ENCODE data around the gene DNAJC16.

Gene DNAJC16

GRCh38 chr1:15618077-15618654 lies 91.5 kb downstream of the DNAJC16 start:
- in situ Hi-C loops (cut with HindIII; ENCODE audit: low sequenced_read_pairs) = no loop called here
- TF ChIP-seq CTCF (IDR thresholded peaks at IDR 0.05; ENCODE audit: low read depth, low read length) = no peak
- peak overlapping the region; percentile 97 for H3K4me3 ChIP-seq (ENCODE audit: low read depth, low read length)
- peak; percentile 16 for DNase-seq (ENCODE audit: low read depth, low spot score)

- no peak for TF ChIP-seq CTCF (IDR thresholded peaks at IDR 0.05; ENCODE audit: low read depth, low read length)
- in situ Hi-C loops (cut with HindIII; ENCODE audit: low sequenced_read_pairs) = no loop called here
- peak overlapping the region; percentile 97 for H3K4me3 ChIP-seq (ENCODE audit: low read depth, low read length)
- peak; percentile 37 for DNase-seq (ENCODE audit: low read depth, low spot score)
Observed at GRCh38 chr1:15618655-15619525, 92.2 kb downstream of the DNAJC16 start.

DNA sequence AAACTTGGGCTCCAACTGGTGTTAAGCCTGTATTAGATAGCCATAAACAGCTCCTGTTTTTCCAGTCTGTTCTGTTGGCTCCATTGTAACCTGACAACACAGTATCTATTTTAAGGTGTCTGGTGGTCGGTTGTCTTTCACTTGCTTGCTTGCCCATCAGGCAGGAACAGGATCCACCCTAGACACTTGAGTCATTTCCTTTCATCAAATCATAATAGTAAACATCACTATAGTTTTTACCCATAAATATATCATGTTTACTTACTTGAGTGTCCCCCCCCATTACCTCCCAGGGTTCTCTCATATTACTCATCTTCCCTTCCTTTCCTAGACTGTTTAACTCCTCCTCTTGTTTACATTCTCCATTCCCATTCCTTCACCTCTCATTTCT lies 93.5 kb downstream of the DNAJC16 start:
- in situ Hi-C loops (cut with HindIII; ENCODE audit: low sequenced_read_pairs) = no loop called here
- no peak overlapping the region for H3K4me3 ChIP-seq (ENCODE audit: low read depth, low read length)
- peak; percentile 33 for DNase-seq (ENCODE audit: low read depth, low spot score)
- TF ChIP-seq CTCF (IDR thresholded peaks at IDR 0.05; ENCODE audit: low read depth, low read length) = no peak

DNA sequence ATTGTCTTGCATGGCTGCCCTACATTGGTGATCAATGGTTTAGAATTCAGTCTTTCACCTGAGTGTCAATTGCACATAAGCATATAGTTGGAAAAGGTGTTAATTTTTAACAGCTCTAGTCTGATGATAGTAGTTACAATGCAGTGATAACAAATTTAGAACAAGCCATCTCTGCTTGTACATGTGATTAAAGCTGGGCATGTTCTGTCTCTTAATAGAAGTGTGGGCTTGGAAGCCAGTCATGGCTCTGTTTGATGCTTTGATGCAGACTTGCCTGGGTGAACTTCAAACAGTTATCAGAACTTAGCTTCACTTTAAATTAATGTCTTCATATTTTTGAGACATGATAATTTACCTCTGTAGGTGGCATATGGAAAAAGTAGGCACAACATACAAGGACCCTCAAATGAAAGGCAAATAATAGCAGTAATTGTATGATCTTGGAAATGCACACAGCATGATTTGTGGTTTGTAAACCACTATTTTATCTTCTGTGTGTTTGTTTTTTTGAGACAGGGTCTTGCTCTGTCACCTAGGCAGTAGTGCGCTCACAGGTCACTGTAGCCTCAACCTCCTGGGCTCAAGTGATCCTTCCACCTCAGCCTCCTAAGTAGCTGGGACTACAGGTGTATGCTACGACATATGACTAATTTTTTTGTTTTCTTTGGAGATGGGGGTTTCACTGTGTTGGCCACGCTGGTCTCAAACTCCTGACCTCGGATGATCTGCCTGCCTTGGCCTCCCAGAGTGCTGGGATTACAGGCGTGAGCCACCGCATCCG lies 94.4 kb downstream of the DNAJC16 start:
- TF ChIP-seq CTCF (IDR thresholded peaks at IDR 0.05; ENCODE audit: low read depth, low read length) = no peak
- H3K4me3 ChIP-seq (ENCODE audit: low read depth, low read length) = no peak overlapping the region
- in situ Hi-C loops (cut with HindIII; ENCODE audit: low sequenced_read_pairs) = no loop called here
- no peak for DNase-seq (ENCODE audit: low read depth, low spot score)

GRCh38 chr1:15621975-15622374 lies 95.3 kb downstream of the DNAJC16 start:
- in situ Hi-C loops (cut with HindIII; ENCODE audit: low sequenced_read_pairs) = no loop called here
- TF ChIP-seq CTCF (IDR thresholded peaks at IDR 0.05; ENCODE audit: low read depth, low read length) = no peak
- no peak overlapping the region for H3K4me3 ChIP-seq (ENCODE audit: low read depth, low read length)
- no peak for DNase-seq (ENCODE audit: low read depth, low spot score)

- DNase-seq (ENCODE audit: low read depth, low spot score) = no peak
- no peak overlapping the region for H3K4me3 ChIP-seq (ENCODE audit: low read depth, low read length)
- no peak for TF ChIP-seq CTCF (IDR thresholded peaks at IDR 0.05; ENCODE audit: low read depth, low read length)
- in situ Hi-C loops (cut with HindIII; ENCODE audit: low sequenced_read_pairs) = no loop called here
Observed at GRCh38 chr1:15622712-15623373, 96.2 kb downstream of the DNAJC16 start.

All from astrocyte of the spinal cord (primary cell).